GM06990 (cell line): ENCODE data around the gene COL27A1.

Experiments used
- DNase-seq: peaks from one replicate; pipeline ENCODE4 v3.0.0-alpha.2; 2011; ENCODE audit not compliant: insufficient read length; ENCODE audit errors: extremely low read depth
- H3K27me3 ChIP-seq: replicated peaks from 2 replicates; pipeline ENCODE4 v1.6.0; 2011; ENCODE audit warnings: low read length; ENCODE audit not compliant: control insufficient read depth, insufficient read depth
- H3K36me3 ChIP-seq: 2 replicates; pipeline ENCODE4 v1.5.1; 2011; ENCODE audit warnings: low read length; ENCODE audit not compliant: control insufficient read depth, insufficient read depth
- H3K4me3 ChIP-seq: replicated peaks from 2 replicates; pipeline ENCODE4 v1.5.1; 2011; ENCODE audit warnings: low read depth, mild to moderate bottlenecking, control low read depth, low read length
- CTCF ChIP-seq: IDR thresholded peaks from 2 replicates; pipeline ENCODE4 v1.5.1; 2011; ENCODE audit warnings: low read length, control low read depth, mild to moderate bottlenecking, inconsistent platforms; ENCODE audit not compliant: insufficient read depth, poor library complexity, severe bottlenecking

Gene COL27A1

GRCh38 chr9:114131808-114132549 lies 23.4 kb upstream of the COL27A1 start:
- TF ChIP-seq CTCF = no peak
- no peak for DNase-seq
- Histone ChIP-seq H3K27me3 (no peaks in the 10 kb centered on the region), H3K4me3 (no peak overlapping the region), H3K36me3 (no peaks in the 10 kb centered on the region)

DNA sequence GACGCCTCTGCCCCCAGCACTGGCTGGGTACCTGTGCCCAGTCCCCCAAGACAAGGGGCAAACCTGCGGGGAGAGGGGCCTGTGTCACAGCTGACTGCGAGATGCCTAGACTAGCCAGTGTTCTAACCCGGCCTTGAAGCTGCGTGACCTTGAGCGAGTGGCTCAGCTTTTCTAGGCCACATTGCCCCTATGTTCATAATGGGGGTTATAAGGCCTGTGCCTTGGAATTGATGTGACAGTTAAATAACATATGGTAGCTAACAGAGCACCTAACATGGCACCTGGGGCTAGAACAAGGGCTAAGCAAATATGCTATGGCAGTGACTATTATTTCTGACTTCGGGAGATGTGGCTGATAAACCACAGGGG lies 22.8 kb upstream of the COL27A1 start:
- Histone ChIP-seq H3K36me3 (no peaks in the 10 kb centered on the region), H3K27me3 (no peaks in the 10 kb centered on the region; the same call in 1 of the 2 replicates), H3K4me3 (no peak overlapping the region)
- DNase-seq = no peak
- TF ChIP-seq CTCF = no peak

- H3K4me3 ChIP-seq = no peak overlapping the region
- DNase-seq = no peak
- H3K27me3 ChIP-seq = no peaks in the 10 kb centered on the region; the same call in 1 of the 2 replicates
- TF ChIP-seq CTCF = no peak
- no peaks in the 10 kb centered on the region for H3K36me3 ChIP-seq
These were observed 20.4 kb upstream of the COL27A1 start for GRCh38 chr9:114134827-114135396.

DNA sequence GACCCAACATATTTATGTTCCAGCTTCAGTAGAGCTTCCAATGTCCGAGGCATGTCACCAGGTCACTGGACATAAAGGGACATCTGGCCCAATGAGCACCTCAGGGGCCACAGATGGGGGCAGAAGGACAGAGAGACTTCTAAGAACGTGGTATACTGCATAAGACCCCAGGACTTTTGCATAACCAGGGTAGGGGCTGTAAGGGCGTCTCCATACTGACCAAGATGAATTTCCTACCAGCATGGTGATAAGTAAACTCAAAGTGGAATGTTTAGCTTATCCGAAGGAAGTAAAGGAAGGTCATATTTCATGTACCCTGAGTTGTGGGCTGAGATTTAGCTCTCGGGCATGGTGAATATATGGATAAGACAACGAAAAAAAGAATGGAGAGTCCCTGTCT lies 17.5 kb upstream of the COL27A1 start:
- no peaks in the 10 kb centered on the region for H3K36me3 ChIP-seq
- no peak for DNase-seq
- H3K4me3 ChIP-seq = no peak overlapping the region
- TF ChIP-seq CTCF = no peak
- H3K27me3 ChIP-seq = no peaks in the 10 kb centered on the region; the same call in 1 of the 2 replicates

GRCh38 chr9:114138552-114138971 lies 16.8 kb upstream of the COL27A1 start:
- DNase-seq = no peak
- Histone ChIP-seq H3K36me3 (no peaks in the 10 kb centered on the region), H3K27me3 (no peaks in the 10 kb centered on the region; the same call in 1 of the 2 replicates), H3K4me3 (no peak overlapping the region)
- TF ChIP-seq CTCF = no peak
